COLO829 (cell line): ENCODE data around the gene NFAM1.

Source experiments
- DNase-seq: peaks from one replicate; pipeline ENCODE4 v3.0.0; 2012; ENCODE audit warnings: low spot score

The NFAM1 gene

GRCh38 chr22:42383287-42383686 lies 48.9 kb downstream of the NFAM1 start:
- no peak for DNase-seq

- DNase-seq = no peak
These were observed 51.2 kb downstream of the NFAM1 start for GRCh38 chr22:42380769-42381551.

GRCh38 chr22:42379966-42380537 lies 52.2 kb downstream of the NFAM1 start:
- no peak for DNase-seq

- no peak for DNase-seq
These were observed 55.3 kb downstream of the NFAM1 start for GRCh38 chr22:42376711-42377554.

- DNase-seq = no peak
These were observed 56.2 kb downstream of the NFAM1 start for GRCh38 chr22:42375982-42376381.

GRCh38 chr22:42372976-42373375 lies 59.2 kb downstream of the NFAM1 start:
- DNase-seq = no peak

- no peak for DNase-seq
These were observed 60.7 kb downstream of the NFAM1 start for GRCh38 chr22:42371501-42371900.

- DNase-seq = no peak
These were observed 61.1 kb downstream of the NFAM1 start for GRCh38 chr22:42371099-42371498.

- DNase-seq = peak; percentile 99
These were observed 62.8 kb downstream of the NFAM1 start for GRCh38 chr22:42369250-42370041.

GRCh38 chr22:42368379-42369249 lies 63.6 kb downstream of the NFAM1 start:
- DNase-seq = no peak

- DNase-seq = no peak
These were observed 64.2 kb downstream of the NFAM1 start for GRCh38 chr22:42367980-42368378.

- no peak for DNase-seq
These were observed 65.2 kb downstream of the NFAM1 start for GRCh38 chr22:42366806-42367581.

GRCh38 chr22:42365942-42366695 lies 66.1 kb downstream of the NFAM1 start:
- DNase-seq = no peak

- DNase-seq = no peak
These were observed 66.9 kb downstream of the NFAM1 start for GRCh38 chr22:42365111-42365865.

GRCh38 chr22:42364604-42365110 lies 67.5 kb downstream of the NFAM1 start:
- DNase-seq = peak; percentile 56

GRCh38 chr22:42363892-42364291 lies 68.3 kb downstream of the NFAM1 start:
- no peak for DNase-seq

GRCh38 chr22:42361523-42361922 lies 70.7 kb downstream of the NFAM1 start:
- no peak for DNase-seq

GRCh38 chr22:42360348-42360747 lies 71.9 kb downstream of the NFAM1 start:
- DNase-seq = no peak
